NCI-H2081 treated with DMSO at 0.1 percent for 48 hours (cell line): ENCODE measurements around the gene ACSS3.

Source experiments
- DNase-seq: peaks from one replicate; lab custom pipeline; 2025; lab: John Stamatoyannopoulos, UW

The ACSS3 gene

DNA sequence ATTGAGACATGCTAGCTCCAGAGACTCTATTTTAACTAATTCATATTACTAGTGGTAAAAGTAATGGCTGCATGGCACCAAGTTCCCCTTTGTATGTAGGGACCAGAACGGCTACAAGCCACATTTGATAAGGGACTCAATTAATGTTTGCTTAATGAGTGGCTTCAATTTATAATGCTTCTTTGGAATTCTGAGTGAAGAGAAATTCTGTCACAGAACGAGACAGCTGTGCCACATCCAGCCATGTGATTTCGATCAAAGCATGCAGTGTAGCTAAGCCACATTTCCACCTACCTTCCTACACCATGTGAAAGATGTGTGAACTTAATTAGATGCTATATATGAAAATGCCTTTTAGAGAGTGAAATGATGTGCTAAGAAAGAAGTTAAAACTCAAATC lies 217.4 kb downstream of the ACSS3 start:
- no peak for DNase-seq

GRCh38 chr12:81296556-81297305 lies 218.9 kb downstream of the ACSS3 start:
- DNase-seq, result no peak

DNA sequence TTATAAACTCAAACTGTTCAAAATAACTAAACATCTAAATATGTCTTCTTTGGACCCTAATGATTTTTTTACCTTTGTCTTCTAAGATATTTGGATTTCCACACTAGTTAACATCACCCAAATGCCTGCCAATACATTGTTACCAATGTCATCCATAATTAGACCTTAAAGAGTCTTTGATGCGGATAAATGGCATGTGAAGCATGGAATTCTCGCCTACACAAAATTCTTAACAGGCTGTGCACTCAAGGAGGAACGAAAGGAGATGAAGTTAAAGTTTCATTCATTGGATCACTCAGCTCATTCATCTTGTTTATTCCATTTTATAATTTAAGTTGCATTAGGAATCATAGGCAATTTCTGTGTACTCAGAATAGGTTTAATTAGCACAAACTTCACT lies 219.7 kb downstream of the ACSS3 start:
- DNase-seq, result no peak

- no peak for DNase-seq
Measured at GRCh38 chr12:81300454-81300853, 222.6 kb downstream of the ACSS3 start.

- DNase-seq, result no peak
Measured at GRCh38 chr12:81303935-81304334, 226.1 kb downstream of the ACSS3 start.
